ENCODE measurements around the gene NFIA.

The NFIA gene

DNA sequence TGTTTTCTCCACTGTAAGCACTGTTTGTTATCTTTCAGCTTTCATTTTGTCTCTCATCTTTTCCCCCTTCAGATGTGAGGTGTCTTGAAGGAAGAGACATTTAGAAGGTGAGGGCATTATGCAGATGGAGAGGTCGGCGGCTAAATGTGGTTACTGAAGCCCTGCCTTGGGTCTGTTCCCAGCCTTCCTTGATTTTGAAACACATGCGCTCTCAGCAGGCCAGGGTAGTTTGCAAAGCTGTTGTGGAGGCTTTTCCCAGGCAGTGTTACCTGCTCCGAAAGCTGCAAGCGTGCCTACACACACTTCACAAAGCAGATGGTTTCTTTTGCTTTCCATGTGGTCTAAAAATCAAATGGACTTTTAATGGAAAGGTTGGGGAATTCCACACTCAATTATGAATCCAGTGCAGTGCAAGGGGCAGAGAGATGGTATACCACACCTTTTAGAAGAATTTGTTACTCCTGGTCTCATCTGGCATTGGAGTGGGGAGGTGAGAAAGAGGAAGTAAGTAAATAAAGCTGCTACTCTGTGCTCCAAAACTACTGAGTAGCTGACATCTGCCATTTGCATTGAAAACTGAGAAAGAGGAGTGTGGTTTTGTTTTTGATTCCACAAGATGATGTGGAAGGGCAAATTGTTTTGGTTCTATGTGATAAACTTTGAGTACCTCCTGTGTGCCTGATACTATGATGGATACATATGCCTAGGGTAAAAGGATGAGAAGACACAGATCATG lies 91.9 kb downstream of the NFIA start:
- ATAC-seq (replicated peaks): no peak

GRCh38 chr1:61175976-61176375 lies 93.6 kb downstream of the NFIA start:
- no peaks in the 10 kb centered on the region for H3K9me3 Mint-ChIP-seq
- no peak overlapping the region for H3K4me3 Mint-ChIP-seq
- DNase-seq: no peak
- H3K27me3 Mint-ChIP-seq: peaks cover 0 to 9% of the 10 kb centered on the region in 2 donors
- ATAC-seq (replicated peaks): no peak
- H3K36me3 Mint-ChIP-seq (ENCODE audit: insufficient read depth): no peaks in the 10 kb centered on the region
- peak overlapping the region in 1 of 2 donors; percentile 5 for H3K27ac Mint-ChIP-seq
- peaks cover 0 to 2% of the 10 kb centered on the region in 2 donors for H3K4me1 Mint-ChIP-seq (ENCODE audit: low read depth in 2 of 2)

More for the DNA sequence above, 91.9 kb downstream of the NFIA start:
- DNase-seq: no peak
- peaks cover 0 to 9% of the 10 kb centered on the region in 2 donors for H3K27me3 Mint-ChIP-seq
- no peaks in the 10 kb centered on the region for H3K36me3 Mint-ChIP-seq (ENCODE audit: insufficient read depth)
- peaks cover 0 to 2% of the 10 kb centered on the region in 2 donors for H3K4me1 Mint-ChIP-seq (ENCODE audit: low read depth in 2 of 2)
- H3K9me3 Mint-ChIP-seq: no peaks in the 10 kb centered on the region
- no peak overlapping the region for H3K4me3 Mint-ChIP-seq
- no peak overlapping the region for H3K27ac Mint-ChIP-seq

DNA sequence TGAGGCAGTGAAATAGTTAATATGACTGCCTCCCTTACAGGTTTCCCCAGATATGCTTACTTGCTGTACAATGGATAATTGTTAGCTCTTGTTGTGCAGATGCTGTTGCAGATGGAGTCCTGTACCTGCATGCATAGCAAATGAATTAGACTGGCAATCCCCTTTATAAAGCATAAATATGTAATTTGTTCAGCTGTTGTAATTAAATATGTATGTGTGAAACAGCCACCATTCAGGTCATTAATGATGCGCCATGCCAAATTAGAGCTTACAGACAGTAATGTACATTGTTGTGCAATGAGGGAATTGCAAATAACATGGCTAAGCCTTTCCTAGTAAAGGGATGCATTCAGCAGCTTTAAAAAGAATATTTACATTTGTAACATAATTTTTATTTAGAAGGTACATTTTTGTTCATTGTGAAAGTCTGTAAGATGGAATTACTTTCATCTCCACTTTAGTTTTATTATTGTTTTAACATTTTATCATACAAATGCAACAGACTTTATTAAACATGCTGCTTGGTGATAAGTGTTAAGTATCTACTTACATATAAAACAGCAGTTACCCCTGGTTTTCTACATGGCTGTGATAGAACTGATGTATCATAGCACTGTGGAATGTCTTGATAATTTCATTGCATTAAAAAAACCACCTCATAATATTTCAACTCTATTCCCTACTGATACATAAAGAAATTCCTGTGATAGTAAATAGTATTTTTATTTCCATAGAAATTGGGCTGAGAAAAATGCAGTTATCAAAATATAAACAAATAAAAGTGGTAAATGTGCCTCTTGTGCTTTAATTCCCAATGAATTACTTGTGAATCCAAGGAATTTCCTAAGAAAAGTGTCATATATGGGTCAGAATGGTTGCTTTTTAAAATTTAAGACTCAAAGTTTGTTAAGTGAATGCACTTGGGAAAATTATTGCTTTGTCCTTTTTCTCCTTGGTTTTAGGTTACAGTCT lies 99.0 kb downstream of the NFIA start:
- Mint-ChIP-seq H3K4me3 (no peak overlapping the region), H3K27ac (no peak overlapping the region), H3K36me3 (ENCODE audit: insufficient read depth) (no peaks in the 10 kb centered on the region), H3K4me1 (ENCODE audit: low read depth in 2 of 2) (no peaks in the 10 kb centered on the region), H3K27me3 (no peaks in the 10 kb centered on the region), H3K9me3 (no peaks in the 10 kb centered on the region)
- no peak for DNase-seq
- ATAC-seq (replicated peaks): no peak

DNA sequence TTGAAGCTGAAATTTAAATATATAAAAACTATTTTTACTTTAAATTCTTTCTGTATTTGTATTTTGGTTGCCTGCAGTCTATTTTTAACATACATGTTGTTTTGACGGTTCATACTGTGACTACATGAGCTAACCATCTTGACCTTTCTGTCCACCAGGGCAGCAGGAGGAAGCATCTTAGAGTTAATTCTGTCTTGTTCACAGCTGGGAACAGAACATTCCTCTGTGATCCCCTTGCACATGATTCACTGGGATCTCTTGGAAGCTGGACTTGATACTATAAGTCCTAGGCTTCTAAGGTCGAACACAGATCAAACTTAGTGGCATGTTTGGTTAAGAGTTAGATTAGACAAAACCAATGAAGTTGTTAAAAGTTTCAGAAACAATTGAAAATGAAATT lies 99.7 kb downstream of the NFIA start:
- no peak for ATAC-seq (replicated peaks)
- H3K27me3 Mint-ChIP-seq: no peaks in the 10 kb centered on the region
- no peaks in the 10 kb centered on the region for H3K9me3 Mint-ChIP-seq
- no peak overlapping the region for H3K27ac Mint-ChIP-seq
- no peak overlapping the region for H3K4me3 Mint-ChIP-seq
- H3K4me1 Mint-ChIP-seq (ENCODE audit: low read depth in 2 of 2): no peaks in the 10 kb centered on the region
- H3K36me3 Mint-ChIP-seq (ENCODE audit: insufficient read depth): no peaks in the 10 kb centered on the region
- DNase-seq: no peak

DNA sequence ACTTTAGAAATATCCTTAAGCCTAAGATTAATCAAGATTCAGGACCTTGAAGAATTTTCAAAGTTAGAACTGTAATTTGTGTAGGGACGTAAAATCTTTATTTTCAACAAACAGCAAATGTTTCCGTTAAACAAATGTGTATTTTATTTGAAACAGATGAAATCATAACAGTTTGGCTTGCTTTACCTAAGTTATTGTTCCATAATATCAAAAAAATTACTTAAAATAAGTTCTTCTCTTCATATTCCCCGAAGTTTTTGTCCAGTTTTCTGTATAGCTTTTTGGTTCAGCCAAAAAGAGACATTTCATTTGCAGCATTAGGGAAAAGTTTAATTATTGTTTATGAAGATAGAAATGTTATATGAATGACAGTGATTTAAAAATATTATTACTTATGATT lies 100.1 kb downstream of the NFIA start:
- Mint-ChIP-seq H3K4me3 (no peak overlapping the region), H3K27ac (no peak overlapping the region), H3K27me3 (no peaks in the 10 kb centered on the region), H3K4me1 (ENCODE audit: low read depth in 2 of 2) (no peaks in the 10 kb centered on the region), H3K36me3 (ENCODE audit: insufficient read depth) (no peaks in the 10 kb centered on the region), H3K9me3 (no peaks in the 10 kb centered on the region)
- DNase-seq: no peak
- ATAC-seq (replicated peaks): no peak

DNA sequence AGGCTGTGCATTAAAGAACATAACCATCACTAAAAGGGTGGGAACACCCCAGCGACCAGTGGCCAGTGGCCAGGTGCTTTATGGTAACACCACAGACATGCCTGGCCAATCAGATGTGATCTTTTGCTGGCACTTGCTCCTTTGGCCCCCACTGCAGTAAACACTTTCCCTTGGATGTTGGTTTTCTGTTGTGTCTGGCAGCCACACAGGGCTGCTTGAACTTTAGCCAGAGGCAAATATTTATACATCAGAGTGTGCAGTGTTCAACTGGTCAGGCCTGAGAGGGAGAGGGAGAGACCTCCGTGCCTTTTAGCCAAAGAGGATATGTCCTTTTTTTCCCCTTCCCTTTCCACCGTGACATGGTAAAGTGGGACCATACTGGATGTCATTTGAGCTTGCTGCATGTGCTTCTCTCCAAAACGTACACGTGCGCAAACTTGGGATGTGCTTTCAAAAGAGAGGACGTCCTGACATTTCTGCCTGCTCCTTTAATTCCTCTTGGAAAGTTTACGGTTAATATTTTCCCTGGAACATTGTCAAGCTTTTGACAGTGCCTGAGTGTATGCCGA lies 101.2 kb downstream of the NFIA start:
- ATAC-seq (replicated peaks) (no peak), DNase-seq (no peak)
- Mint-ChIP-seq H3K4me1 (ENCODE audit: low read depth in 2 of 2) (no peaks in the 10 kb centered on the region), H3K27ac (no peak overlapping the region), H3K27me3 (no peaks in the 10 kb centered on the region), H3K4me3 (no peak overlapping the region), H3K9me3 (no peaks in the 10 kb centered on the region), H3K36me3 (ENCODE audit: insufficient read depth) (no peaks in the 10 kb centered on the region)

- Mint-ChIP-seq H3K4me3 (no peak overlapping the region), H3K27me3 (no peaks in the 10 kb centered on the region), H3K27ac (no peak overlapping the region), H3K9me3 (no peaks in the 10 kb centered on the region), H3K36me3 (ENCODE audit: insufficient read depth) (no peaks in the 10 kb centered on the region), H3K4me1 (ENCODE audit: low read depth in 2 of 2) (no peaks in the 10 kb centered on the region)
- DNase-seq (no peak), ATAC-seq (replicated peaks) (no peak)
These were observed 101.8 kb downstream of the NFIA start for GRCh38 chr1:61184040-61184713.

DNA sequence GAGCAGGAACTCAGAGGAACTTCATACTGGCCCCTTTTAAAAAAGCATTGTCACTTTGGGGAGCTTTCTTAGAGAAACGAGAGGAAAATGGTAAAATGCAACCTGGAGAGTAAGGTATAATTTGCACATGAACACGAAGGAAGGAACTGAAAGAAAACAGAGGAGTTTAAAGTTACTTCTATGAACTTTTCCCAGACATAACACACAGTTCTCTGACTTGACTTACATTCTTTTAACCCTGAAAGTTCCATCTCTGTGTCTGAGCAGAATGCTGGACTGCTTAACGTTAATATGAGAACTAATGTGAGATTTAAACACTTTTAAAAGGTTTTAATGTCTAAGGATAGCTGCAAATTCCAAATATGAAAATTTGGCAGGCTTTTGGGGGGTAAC lies 102.3 kb downstream of the NFIA start:
- Mint-ChIP-seq H3K9me3 (no peaks in the 10 kb centered on the region), H3K36me3 (ENCODE audit: insufficient read depth) (no peaks in the 10 kb centered on the region), H3K27ac (no peak overlapping the region), H3K27me3 (no peaks in the 10 kb centered on the region), H3K4me1 (ENCODE audit: low read depth in 2 of 2) (no peaks in the 10 kb centered on the region), H3K4me3 (no peak overlapping the region)
- DNase-seq: no peak
- no peak for ATAC-seq (replicated peaks)

- no peak for DNase-seq
- H3K36me3 Mint-ChIP-seq (ENCODE audit: insufficient read depth): no peaks in the 10 kb centered on the region
- H3K9me3 Mint-ChIP-seq: no peaks in the 10 kb centered on the region
- H3K4me1 Mint-ChIP-seq (ENCODE audit: low read depth in 2 of 2): no peaks in the 10 kb centered on the region
- H3K27ac Mint-ChIP-seq: no peak overlapping the region
- H3K27me3 Mint-ChIP-seq: no peaks in the 10 kb centered on the region
- ATAC-seq (replicated peaks): no peak
- no peak overlapping the region for H3K4me3 Mint-ChIP-seq
These were observed 104.4 kb downstream of the NFIA start for GRCh38 chr1:61186753-61187152.

- Mint-ChIP-seq H3K27me3 (no peaks in the 10 kb centered on the region), H3K9me3 (no peaks in the 10 kb centered on the region), H3K4me1 (ENCODE audit: low read depth in 2 of 2) (no peaks in the 10 kb centered on the region), H3K27ac (no peak overlapping the region), H3K4me3 (no peak overlapping the region), H3K36me3 (ENCODE audit: insufficient read depth) (no peaks in the 10 kb centered on the region)
- no peak for DNase-seq
- ATAC-seq (replicated peaks): no peak
These were observed 105.2 kb downstream of the NFIA start for GRCh38 chr1:61187352-61188086.

- DNase-seq (no peak), ATAC-seq (replicated peaks) (no peak)
- Mint-ChIP-seq H3K4me1 (ENCODE audit: low read depth in 2 of 2) (no peaks in the 10 kb centered on the region), H3K9me3 (no peaks in the 10 kb centered on the region), H3K4me3 (no peak overlapping the region), H3K36me3 (ENCODE audit: insufficient read depth) (no peaks in the 10 kb centered on the region), H3K27ac (no peak overlapping the region), H3K27me3 (no peaks in the 10 kb centered on the region)
These were observed 107.8 kb downstream of the NFIA start for GRCh38 chr1:61190153-61190552.

DNA sequence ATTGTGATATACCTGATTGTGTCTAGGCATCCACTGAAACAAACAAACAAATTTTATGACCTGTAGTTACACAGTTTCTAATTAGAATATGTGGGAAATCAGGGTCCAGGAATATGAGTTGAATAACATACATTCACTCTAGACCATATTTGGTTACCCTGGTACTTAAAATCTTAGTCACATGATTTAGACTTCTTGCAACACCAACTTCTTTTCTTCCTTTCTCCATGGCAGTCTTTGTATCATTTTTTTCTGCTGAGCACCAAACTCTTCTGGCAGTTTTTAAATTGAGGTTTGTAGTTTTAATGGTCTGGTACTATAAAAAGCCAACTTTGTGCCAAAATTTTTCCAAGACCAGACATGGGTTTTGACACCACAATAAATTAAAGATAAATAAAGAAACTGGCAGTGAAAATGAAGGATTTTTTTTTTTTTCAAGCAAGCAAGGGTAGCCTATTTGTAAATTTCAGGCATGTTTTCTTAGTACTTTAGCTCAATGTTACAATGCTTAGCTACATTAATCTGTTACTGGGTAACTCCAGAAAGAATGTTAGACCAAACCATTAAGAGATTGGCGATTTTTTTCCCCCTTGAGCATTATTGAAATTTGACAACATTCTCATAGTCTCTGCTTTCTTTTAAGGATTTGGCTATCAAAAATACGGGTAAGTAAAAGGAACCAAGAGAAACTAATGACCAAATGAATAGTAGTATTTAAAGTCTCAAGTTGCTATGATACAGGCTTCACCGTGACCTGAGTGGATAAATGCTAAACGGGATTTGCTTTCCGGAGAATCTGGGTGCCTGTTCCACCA lies 108.5 kb downstream of the NFIA start:
- DNase-seq: no peak
- H3K9me3 Mint-ChIP-seq: no peaks in the 10 kb centered on the region

More for the DNA sequence above, 108.5 kb downstream of the NFIA start:
- no peaks in the 10 kb centered on the region for H3K36me3 Mint-ChIP-seq (ENCODE audit: insufficient read depth)
- H3K4me3 Mint-ChIP-seq: no peak overlapping the region
- H3K4me1 Mint-ChIP-seq (ENCODE audit: low read depth in 2 of 2): no peaks in the 10 kb centered on the region
- no peak overlapping the region for H3K27ac Mint-ChIP-seq
- no peaks in the 10 kb centered on the region for H3K27me3 Mint-ChIP-seq
- no peak for ATAC-seq (replicated peaks)
